G401.6 (cell line): Measurements from ENCODE around the gene TDRD5.
A peak's percentile ranks its signal among the peaks of the same experiment; 100 is the strongest.

Source experiments
- FAIRE-seq: peaks from 2 replicates; lab custom pipeline; 2012; peaks lifted over from hg19 to GRCh38; lab: Jason Lieb, UNC

TDRD5 gene

DNA sequence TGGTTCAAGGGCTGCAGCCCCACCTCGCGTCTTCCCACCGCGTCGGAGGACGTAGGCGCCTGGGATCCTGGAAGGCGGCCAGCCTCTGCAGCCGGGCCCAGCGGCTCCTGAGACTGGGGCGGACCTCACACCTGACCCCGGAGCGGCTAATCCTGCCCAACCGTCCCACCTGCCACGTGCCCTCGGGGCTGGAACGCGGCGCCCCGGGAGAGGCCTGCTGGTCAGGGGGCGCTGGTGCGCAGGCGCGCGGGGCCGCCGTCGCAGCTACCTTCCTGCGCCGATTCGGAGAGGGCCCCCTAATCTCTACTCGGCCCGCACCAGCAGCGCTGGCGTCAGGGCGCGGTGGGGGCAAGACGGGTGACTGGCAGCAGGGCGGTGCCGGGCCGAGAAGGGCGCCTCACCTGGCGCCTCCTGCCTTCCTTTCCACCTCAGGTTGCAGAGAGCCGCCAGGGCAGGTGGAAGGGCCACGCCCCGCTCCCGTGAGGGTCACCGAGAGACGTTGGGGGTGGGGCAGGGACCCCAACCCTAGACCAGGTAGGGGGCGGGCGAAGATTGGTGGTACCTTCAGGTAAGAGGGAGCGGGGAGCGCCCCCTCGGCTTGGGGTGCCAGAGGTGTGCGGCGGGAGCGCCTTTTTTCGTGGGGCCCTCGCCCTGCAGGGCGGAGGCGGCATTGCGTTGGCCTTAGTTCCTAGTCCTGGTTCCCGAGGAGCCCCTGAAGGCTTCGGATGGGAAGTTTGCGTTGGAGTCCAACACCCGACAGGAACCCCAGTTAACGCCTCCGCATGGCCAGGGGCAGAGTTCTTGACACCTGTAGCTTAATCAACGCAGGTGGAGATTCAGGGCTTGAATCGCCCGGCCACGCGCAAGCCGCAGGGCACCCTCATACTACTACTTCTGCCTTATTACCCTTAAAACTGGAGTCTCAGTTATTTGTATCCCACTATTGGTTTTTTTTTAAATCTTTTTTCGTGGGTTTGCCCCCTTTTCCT is at the start of gene TDRD5:
Gene TDRD5, plus strand, starts transcription at position 241 of the 989 bp plus-strand sequence. CDS start 784 bp downstream, outside the sequence.
- FAIRE-seq = no peak

- no peak for FAIRE-seq
These were observed 46.3 kb upstream of the TDRD5 start for GRCh38 chr1:179545321-179545720.

DNA sequence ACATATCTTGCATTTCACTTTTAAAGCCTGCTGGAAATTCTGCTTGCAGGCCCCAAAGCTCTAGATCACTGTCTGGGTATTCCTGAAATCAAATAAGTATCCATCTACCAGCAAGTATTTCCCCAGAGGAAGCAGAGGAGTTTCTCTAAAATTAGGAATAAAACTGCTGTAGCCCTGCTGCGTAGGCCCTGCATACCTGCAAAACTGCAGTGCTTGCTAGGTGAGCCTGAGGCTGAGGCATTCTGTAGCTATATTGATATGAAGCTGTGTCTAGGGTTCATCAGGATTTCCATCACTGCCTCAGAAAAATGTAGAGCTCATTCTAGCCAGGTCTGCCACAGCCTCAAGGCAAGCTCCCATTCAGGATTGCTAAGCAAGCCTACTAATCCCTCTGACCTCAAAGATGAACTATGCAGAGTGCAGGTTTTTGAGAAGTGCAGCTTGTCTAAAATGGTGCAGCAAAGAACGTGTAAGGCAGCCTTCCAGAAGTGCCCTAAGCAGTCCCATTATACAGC is 44.6 kb upstream of the TDRD5 start:
- FAIRE-seq = no peak

GRCh38 chr1:179548666-179549367 is 42.8 kb upstream of the TDRD5 start:
- FAIRE-seq = no peak

DNA sequence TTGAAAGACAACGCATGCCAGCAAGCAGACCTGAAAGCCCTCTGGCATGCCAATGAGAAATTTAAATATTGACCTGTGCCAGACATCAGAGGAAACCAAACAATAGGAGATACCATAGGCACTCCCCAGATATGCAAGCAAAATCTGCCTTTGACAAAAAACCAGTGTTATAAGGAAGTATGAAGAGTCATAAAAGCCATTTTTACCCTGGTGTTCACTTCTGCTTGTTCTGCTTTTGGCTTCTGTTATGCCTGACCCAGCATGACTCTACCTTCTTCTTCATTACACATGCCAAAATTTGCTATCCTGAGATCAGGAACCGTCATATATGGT is 42.3 kb upstream of the TDRD5 start:
- no peak for FAIRE-seq

DNA sequence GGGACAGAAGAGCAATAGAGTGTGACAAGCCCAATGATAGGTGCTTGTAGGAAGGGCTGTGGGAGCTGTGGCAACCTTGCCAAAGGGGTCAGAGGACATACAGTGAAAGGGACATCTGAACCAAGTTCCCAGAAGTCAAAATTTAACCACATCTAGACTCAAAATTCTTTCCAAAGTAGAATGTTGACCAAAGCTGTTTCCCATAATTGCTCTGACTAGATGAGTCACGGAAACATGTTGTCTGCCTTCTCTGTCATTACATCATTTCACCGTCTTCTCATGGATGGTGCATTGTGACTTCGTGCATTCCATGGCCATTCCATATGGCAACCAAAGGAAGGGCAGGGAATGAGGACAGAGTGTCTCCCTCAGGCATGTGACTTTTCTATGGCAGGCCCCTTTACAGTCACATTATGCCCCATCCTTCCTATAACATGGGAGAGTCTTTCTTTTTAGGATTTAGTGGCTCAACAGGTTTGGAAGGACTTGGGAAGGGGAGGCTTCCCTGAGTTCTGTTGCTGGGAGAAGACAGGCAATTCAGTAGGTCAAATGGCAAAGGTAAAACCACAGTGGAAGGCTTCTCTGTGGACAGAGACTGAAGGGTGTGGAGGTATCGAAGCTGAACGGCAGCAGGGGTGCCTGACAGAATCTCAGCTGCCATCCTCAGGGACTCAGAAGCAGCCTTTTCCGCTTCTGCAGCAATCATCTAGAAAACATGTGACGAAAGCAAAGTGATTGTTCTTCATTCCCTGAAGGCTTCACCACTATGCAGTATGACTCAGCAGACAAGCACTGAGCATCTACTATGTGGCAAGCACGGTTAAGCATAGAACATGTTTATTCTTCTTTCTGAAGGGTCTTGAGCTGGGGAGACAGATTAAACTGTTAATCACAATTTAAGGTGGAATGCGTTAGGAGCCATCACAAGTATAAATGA is 40.6 kb upstream of the TDRD5 start:
- no peak for FAIRE-seq

GRCh38 chr1:179554427-179554826 is 37.2 kb upstream of the TDRD5 start:
- FAIRE-seq = no peak

GRCh38 chr1:179558078-179558477 is 33.6 kb upstream of the TDRD5 start:
- no peak for FAIRE-seq

DNA sequence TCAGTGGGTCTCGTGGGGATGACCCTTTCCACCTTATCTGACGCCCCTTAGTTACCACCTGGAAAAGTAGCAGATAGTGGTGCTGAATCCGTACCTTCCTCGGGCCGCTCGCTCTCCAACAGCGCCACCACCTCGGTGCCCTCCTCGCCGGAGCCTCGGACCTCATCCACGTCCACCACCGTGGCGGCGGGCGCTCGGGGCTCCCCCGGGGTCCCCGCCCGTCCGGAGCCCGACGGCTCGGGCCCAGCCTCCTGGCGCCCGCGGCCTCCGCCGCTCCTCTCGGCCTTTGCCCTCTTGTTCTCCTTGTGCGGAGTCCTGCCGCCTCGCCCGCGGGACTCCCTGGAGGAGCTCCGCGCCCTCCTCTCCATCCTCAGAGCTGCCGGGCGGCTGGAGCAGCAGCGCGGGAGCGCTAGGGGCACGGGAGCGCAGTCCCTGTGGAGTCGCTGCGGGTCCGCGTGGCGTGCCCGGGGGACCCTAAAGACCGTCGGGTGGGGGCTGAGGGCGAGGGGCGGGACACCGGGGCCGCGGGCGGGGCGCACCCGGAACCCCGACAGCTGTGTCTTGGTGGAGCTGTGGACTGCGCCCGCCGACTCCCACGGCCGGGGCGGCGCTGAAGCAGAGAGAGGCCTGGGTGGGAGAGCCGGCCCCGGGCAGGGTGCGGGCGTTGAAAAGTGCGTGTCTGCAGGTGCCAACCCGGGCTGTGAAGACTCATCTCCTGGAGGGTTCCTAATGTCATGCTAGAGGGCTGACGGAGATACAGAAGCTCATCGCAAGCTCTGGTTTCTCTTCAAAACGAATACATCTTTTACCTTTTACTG is 15.9 kb upstream of the TDRD5 start, which contains the start of gene NPHS2:
Gene NPHS2, minus strand, starts transcription at position 452 of the 818 bp plus-strand sequence. Its CDS starts 84 bp downstream, at position 368.
- FAIRE-seq = no peak

- FAIRE-seq = no peak
These were observed 15.1 kb upstream of the TDRD5 start for GRCh38 chr1:179576509-179576908.

DNA sequence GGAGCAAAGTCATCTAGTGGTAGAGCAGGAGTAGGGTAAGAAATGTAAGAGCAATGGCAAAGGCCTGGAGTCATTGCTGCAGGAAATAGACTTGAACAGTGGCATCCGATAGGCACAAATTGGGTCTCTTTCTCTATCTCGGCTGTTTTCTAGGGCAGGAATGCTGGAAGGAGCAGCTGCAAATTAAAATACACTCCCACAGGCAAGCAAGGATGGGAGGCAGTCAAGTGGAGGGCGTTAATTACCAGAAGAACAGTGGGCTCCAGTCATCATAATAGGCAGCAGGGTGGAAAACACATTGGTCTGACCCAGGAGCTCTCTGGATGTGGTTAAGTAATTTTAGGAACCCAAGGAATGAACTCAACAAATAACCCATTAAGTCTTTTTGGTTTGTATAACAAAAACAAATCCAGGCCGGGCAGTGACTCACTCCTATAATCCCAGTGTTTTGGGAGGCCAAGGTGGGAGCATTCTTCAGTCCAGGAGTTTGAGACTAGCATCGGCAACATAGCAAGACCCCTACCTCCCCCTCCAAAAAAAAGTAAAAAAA is 7.8 kb upstream of the TDRD5 start:
- FAIRE-seq = no peak

- no peak for FAIRE-seq
These were observed 5.4 kb upstream of the TDRD5 start for GRCh38 chr1:179586107-179586823.

DNA sequence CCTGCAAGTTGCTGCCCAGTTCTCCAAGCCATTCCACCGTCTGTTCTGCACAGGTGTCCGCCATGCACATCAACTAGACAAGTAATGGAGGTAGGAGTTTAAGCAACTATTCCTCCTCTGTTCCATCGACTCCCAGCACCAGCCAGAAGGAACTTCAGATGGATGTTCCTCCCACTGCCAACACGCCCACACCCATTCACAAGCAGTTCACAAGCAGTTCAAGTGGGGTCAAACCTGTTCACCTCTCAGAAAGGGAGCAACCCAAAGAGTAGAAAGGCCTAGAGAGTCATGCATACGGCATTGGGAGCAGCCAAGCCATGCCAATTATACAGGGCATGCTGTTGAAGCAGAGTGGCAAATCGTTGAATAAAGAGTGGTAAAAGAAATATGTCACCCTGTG is 4.3 kb upstream of the TDRD5 start:
- FAIRE-seq = no peak

DNA sequence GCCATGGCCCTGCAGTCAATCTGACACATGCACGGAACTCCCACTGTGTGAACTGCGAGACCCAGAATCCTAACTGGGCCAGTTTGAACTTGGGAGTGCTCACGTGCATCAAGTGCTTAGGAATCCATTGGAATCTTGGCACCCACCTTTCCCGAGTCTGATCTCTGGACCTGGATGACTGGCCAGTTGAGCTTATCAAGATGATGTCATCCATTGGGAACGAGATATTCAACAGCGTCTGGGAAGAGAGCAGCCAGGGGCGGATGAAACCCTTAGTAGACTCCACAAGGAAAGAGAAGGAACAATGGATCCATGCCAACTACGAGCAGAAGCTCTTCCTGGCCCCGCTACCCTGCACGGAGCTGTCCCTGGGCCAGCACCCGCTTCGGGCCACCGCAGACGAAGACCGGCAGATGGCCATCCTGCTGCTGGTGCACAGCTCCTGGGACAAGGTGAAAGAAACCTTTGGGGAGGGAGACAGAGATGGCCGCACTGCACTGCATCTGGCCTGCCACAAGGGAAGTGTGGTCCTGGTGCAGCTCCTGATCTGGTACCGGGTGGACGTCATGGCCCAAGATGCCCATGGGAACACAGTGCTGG is 3.1 kb upstream of the TDRD5 start:
- FAIRE-seq = no peak

DNA sequence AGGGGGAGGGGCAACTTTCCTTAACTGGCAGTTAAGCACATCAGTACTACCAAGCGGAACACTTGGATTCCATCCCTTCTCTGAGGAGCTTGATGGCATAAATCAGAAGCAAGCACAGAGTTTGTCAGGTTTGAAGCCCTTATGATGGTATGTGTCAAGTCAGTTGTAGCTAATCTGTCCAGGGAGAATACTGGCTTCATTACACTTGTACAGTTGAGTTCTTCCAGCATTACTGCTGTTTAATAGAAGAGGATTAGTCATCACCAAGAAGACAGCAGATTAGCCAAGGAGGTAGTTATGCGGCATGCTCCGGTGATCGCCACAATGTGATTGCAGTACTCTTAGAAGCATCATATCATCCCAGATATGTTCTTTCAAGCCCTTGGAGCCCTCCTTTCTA is 2.1 kb upstream of the TDRD5 start:
- no peak for FAIRE-seq

DNA sequence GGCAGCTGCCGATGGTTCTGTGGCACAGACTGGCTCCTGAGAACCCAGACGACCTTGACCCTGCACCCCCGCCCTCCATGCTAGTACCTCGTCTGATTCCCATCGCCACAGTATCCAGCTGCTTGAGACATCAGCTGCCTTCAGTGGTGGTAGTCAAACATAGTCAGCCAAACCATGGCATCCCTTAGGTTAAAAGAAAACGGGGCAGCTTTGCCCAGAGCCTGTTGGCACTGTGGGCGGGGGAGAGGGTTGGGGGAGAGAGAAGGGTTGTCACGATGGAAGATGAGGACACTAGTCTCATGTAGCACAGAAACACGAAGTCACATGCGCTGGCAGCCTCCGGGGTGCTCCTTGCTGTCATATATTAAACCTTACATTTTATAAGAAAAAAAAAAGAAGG is 961 bp upstream of the TDRD5 start:
- FAIRE-seq = no peak

DNA sequence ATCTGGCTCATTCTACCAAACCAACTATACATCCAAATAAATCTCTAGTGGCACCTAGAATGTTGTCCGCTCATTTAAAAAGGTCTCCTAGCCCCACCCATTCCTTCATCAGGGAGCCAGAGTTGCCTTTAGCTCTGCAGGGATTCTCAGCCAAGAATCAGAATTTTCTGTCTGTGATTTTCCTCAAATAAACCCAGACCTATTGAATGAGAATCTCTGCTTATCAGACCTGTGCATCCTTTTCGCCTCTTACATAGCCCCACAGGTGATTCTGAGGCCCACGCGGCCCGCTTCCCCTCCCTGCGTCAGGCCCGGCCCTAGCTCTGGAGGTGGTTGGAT is 410 bp upstream of the TDRD5 start:
- no peak for FAIRE-seq

GRCh38 chr1:179598631-179599030 is 7.0 kb downstream of the TDRD5 start:
- no peak for FAIRE-seq

DNA sequence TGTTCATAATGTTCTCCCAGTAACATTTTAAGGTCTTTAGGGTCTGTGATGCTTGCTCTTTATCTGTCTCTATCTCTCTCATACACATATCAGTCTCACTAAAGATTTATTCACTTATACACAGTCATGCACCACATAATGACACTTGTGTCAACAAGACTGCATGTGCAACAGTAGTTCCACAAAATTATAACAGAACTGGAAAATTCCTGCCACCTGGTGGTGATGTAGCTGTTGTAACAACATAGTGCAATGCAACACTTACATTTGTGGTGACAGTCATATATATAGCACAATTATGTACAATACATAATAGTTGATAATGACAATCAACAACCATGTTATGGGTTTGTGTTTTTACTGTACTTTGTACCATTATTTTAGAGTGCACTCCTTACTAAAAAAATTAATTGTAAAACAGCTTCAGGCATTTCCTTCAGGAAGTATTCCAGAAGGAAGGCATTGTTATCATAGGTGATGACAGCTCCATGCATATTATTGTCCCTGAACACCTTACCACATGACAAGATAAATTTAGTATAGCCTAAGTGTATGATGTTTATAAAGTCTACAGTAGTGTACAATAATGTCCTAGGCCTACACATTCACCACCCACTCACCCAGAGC is 8.1 kb downstream of the TDRD5 start:
- FAIRE-seq = peak; percentile 53
